Esophagus muscularis mucosa (tissue), 4 donors: ENCODE results near the gene WDR17. TPM values are rescaled to one million over a fixed set of nuclear protein-coding genes. Genes with fewer than 3 reads are reported as not detected.
A peak's percentile ranks its signal among the peaks of the same experiment; 100 is the strongest.

ENCODE experiments used
- DNase-seq: peaks from one replicate; pipeline ENCODE4 v3.0.0-alpha.2; 2017; ENCODE audit errors: extremely low spot score
- H3K27ac ChIP-seq, 4 donors: fragments of 200-600 bp; sonication (generic); replicated peaks in 1 of 4; 1 replicate in 3 of 4; 2 replicates in 1 of 4; pipeline ENCODE4 v1.5.1; 2016 to 2019; ENCODE audit warnings: mild to moderate bottlenecking in 1 of 4
- H3K27me3 ChIP-seq, 4 donors: fragments of 200-600 bp; sonication (generic); one replicate each; pipeline versions ENCODE4 v1.5.1 to v1.6.0; 2016 to 2019
- H3K36me3 ChIP-seq, 4 donors: fragments of 200-600 bp; sonication (generic); one replicate each; pipeline ENCODE4 v1.5.1; 2016 to 2019
- H3K4me1 ChIP-seq, 4 donors: fragments of 200-600 bp; sonication (generic); one replicate each; pipeline ENCODE4 v1.5.1; 2016 to 2019
- H3K4me3 ChIP-seq, 4 donors: fragments of 200-600 bp; sonication (generic); 1 replicate in 2 of 4; 2 replicates in 2 of 4; pipeline ENCODE4 v1.5.1; 2016 to 2019; ENCODE audit warnings: mild to moderate bottlenecking in 4 of 4, moderate library complexity in 1 of 4
- H3K9me3 ChIP-seq, 4 donors: fragments of 200-600 bp; sonication (generic); 1 replicate in 3 of 4; 2 replicates in 1 of 4; pipeline ENCODE4 v1.5.1; 2016 to 2019
- CTCF ChIP-seq, 3 experiments: fragments of 200-600 bp in 2 of 3; fragments of 450-650 bp in 1 of 3; sonication (generic) in 2 of 3; IDR thresholded peaks; one replicate each; pipeline ENCODE4 v1.5.1; 2017 to 2019; ENCODE audit warnings: antibody characterized with exemption in 3 of 3, mild to moderate bottlenecking in 2 of 3, moderate library complexity in 1 of 3
- EP300 ChIP-seq: sonication (generic); formaldehyde crosslinking; IDR thresholded peaks from one replicate; pipeline ENCODE4 v1.6.1; 2017; ENCODE audit warnings: antibody characterized with exemption
- POLR2A ChIP-seq: fragments of 450-650 bp; IDR thresholded peaks from one replicate; pipeline ENCODE4 v1.6.1; 2017; ENCODE audit warnings: antibody characterized with exemption, moderate library complexity, mild to moderate bottlenecking, low read depth
- POLR2AphosphoS5 ChIP-seq, 2 donors: sonication (generic); formaldehyde crosslinking; IDR thresholded peaks; one replicate each; pipeline ENCODE4 v1.6.1; 2017; ENCODE audit warnings: antibody characterized with exemption in 2 of 2
- WGBS: methylation state at CpG from one replicate; pipeline ENCODE4 v1.1.5; 2018; 5-methylcytosine and 5-hydroxymethylcytosine counted together
- intact Hi-C: fragments of 100-400 bp; cut with DNase I; formaldehyde crosslinking; loops from one replicate; pipeline ENCODE4 v1.15.1; 2023
- total RNA-seq, 4 donors: library from RNA; depleted of rRNA; stranded (reverse); fragments of >200 nt; gene quantifications; one replicate each; pipeline versions ENCODE4 v1.1.0 to v1.2.1, GENCODE V29; 2016

The WDR17 gene
- total RNA-seq, 4 donors from 2014 or later = 2.8 to 4.8 (median 3.2) TPM

GRCh38 chr4:176195184-176195978 lies 129.7 kb downstream of the WDR17 start, which contains the start of gene SPATA4:
TSS of gene SPATA4 (minus strand) at chr4:176195585. CDS start at chr4:176195562, 23 bp downstream.
- Histone ChIP-seq H3K27me3 (no peaks in the 10 kb centered on the region), H3K4me3 (peak within 1 kb of the TSS; percentile 61 to 87 (median 68)), H3K27ac (peak within 1 kb of the TSS; percentile 75 to 82 (median 80)), H3K4me1 (peaks cover 3 to 17% (median 10%) of the 10 kb centered on the region in 4 donors), H3K36me3 (no peaks in the 10 kb centered on the region), H3K9me3 (no peaks in the 10 kb centered on the region)
- WGBS = under 1% methylated on average over 45 of the region's 45 CpGs
- peak; percentile 96 for DNase-seq
- TF ChIP-seq POLR2AphosphoS5 (IDR thresholded peaks at IDR 0.05) = peak; percentile 86 to 87
- TF ChIP-seq EP300 = no peak
- TF ChIP-seq CTCF (IDR thresholded peaks at IDR 0.05) = no peak
- TF ChIP-seq POLR2A = no peak
- intact Hi-C loops = no loop called here

- H3K27ac ChIP-seq = no peak overlapping the region
Measured at GRCh38 chr4:176198316-176198903, 132.8 kb downstream of the WDR17 start.

GRCh38 chr4:176205299-176205698 lies 139.7 kb downstream of the WDR17 start:
- TF ChIP-seq POLR2AphosphoS5 (IDR thresholded peaks at IDR 0.05) (no peak), CTCF (IDR thresholded peaks at IDR 0.05) (no peak), POLR2A (no peak), EP300 (no peak)

More at GRCh38 chr4:176198316-176198903, 132.8 kb downstream of the WDR17 start:
- no peak for DNase-seq
- 88% methylated on average over 8 of the region's 8 CpGs for WGBS
- no peaks in the 10 kb centered on the region for H3K9me3 ChIP-seq
- peaks cover 3 to 10% (median 6%) of the 10 kb centered on the region in 4 donors for H3K4me1 ChIP-seq
- no peak for TF ChIP-seq CTCF (IDR thresholded peaks at IDR 0.05)
- no peak for TF ChIP-seq POLR2AphosphoS5 (IDR thresholded peaks at IDR 0.05)
- no peak for TF ChIP-seq EP300
- no peak for TF ChIP-seq POLR2A
- no peaks in the 10 kb centered on the region for H3K36me3 ChIP-seq
- H3K4me3 ChIP-seq = no peak overlapping the region
- intact Hi-C loops = no loop called here
- H3K27me3 ChIP-seq = no peaks in the 10 kb centered on the region

DNA sequence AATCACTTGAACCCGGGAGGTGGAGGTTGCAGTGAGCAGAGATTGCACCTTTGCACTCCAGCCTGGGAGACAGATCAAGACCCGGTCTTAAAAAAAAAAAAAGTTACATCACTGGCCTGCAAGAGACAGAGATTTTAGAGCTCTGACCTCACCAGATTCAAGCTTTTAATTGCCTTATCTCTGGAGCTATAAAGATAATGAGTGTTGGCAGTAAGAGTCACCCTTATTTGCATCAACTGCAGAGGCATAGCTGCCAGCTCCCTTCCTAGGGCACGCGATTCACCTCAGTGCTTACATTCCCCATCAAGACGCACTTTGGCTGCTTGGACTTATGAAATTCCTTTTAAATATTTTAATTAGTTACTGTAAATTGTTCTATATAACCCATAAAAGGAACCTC lies 142.2 kb downstream of the WDR17 start:
- Histone ChIP-seq H3K36me3 (no peaks in the 10 kb centered on the region), H3K4me3 (no peak overlapping the region), H3K27ac (no peak overlapping the region), H3K4me1 (no peaks in the 10 kb centered on the region), H3K27me3 (no peaks in the 10 kb centered on the region), H3K9me3 (no peaks in the 10 kb centered on the region)
- intact Hi-C loops = no loop called here
- WGBS = 89% methylated on average over 5 of the region's 5 CpGs
- no peak for DNase-seq
- no peak for TF ChIP-seq POLR2AphosphoS5 (IDR thresholded peaks at IDR 0.05)

More at GRCh38 chr4:176205299-176205698, 139.7 kb downstream of the WDR17 start:
- DNase-seq = no peak
- Histone ChIP-seq H3K27ac (no peak overlapping the region), H3K36me3 (no peaks in the 10 kb centered on the region), H3K9me3 (no peaks in the 10 kb centered on the region), H3K4me1 (no peaks in the 10 kb centered on the region), H3K27me3 (no peaks in the 10 kb centered on the region), H3K4me3 (no peak overlapping the region)
- 61% methylated on average over 4 of the region's 4 CpGs for WGBS
- intact Hi-C loops = no loop called here

- TF ChIP-seq EP300 (no peak), POLR2A (no peak), CTCF (IDR thresholded peaks at IDR 0.05) (no peak), POLR2AphosphoS5 (IDR thresholded peaks at IDR 0.05) (no peak)
- Histone ChIP-seq H3K4me3 (no peak overlapping the region), H3K9me3 (no peaks in the 10 kb centered on the region), H3K27ac (no peak overlapping the region), H3K27me3 (no peaks in the 10 kb centered on the region), H3K4me1 (no peaks in the 10 kb centered on the region), H3K36me3 (no peaks in the 10 kb centered on the region)
- intact Hi-C loops = no loop called here
- no peak for DNase-seq
- WGBS = 91% methylated on average over 4 of the region's 4 CpGs
Measured at GRCh38 chr4:176209535-176209934, 143.9 kb downstream of the WDR17 start.
